Measurements from ENCODE around the gene SDSL.
A peak's percentile ranks its signal among the peaks of the same experiment; 100 is the strongest.

The SDSL gene

GRCh38 chr12:113452458-113452857 lies 30.3 kb downstream of the SDSL start:
- no peak for ATAC-seq

DNA sequence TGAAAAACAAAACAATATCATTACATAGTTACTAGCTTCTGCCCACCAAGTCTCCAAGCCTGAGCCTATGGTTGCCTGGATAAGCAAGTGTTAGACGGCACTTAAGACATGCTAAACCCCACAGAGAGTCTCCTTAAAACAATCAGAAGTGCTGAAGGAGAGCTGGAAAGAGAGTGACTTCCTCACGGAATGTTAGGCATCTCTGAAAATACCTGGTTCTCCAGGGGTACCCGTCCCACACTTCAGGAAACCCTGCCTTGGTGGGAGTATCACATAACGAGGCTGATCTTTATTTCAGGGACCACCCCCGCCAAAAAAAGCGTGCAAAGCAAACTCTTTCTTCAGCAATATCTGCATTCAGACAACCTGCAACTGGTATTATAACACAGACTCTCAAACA lies 31.1 kb downstream of the SDSL start:
- ATAC-seq, result no peak

GRCh38 chr12:113456199-113456598 lies 34.0 kb downstream of the SDSL start:
- ATAC-seq, result no peak

GRCh38 chr12:113456761-113457160 lies 34.6 kb downstream of the SDSL start:
- no peak for ATAC-seq

- no peak for ATAC-seq
These were observed 35.0 kb downstream of the SDSL start for GRCh38 chr12:113457185-113457584.

- ATAC-seq, result no peak
These were observed 35.5 kb downstream of the SDSL start for GRCh38 chr12:113457710-113458109.

- ATAC-seq, result no peak
These were observed 37.8 kb downstream of the SDSL start for GRCh38 chr12:113459981-113460380.

DNA sequence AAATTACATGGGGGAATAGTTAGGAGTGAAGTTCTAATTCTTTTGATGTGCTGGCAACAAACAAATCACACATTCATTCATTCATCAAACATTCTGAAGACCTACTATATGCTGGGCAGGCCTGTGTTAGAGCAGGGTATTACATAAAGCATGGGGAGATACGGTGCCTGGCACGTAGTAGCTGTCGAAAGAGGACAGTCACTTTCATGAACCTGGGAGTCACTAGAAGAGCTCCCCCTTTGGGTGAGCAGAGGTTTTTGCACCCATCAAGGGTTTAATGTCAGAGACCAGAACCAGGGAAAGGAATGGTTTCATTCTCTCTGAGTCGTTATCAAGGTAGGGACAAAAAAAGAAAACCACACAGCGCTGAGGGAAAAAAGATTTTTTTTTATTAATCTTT lies 39.5 kb downstream of the SDSL start:
- no peak for ATAC-seq

GRCh38 chr12:113462117-113462774 lies 40.1 kb downstream of the SDSL start:
- peak; percentile 62 to 73 for ATAC-seq

DNA sequence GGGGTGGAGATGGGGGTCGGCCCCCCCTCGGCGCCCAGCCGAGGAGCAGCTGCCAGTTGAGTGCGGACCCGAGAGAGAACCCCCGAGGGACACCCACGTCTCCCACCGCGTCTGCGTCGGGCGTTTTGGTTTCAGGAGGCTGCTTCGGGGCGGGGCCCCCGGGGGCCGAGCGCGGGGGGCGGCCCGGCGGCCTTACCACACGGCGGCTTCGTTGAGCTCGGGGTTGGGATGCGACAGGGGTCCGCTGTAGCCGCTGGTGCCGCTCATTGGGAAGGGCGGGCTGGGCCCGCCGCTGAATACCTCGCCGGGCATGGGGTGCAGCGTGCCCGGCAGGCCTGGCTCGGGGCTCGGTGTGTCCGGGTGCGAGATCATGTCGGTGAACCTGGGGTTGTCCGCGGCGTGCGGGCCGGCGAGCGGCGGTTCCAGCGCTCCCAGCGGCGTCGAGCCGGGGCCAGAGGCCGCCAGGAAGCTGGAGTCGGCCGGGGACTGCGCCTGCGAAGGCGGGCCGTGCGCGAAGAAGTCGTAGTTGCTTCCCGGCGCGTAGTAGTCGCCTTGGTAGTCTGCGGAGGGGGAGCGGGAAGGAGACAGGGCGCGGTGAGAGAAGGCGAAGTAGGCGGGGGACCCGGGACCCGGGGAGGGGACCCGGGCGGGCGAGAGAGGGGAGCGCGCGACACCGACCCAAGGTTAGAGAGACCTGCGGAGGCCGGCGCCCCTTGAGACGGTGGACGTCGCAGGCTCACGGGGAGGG lies 41.0 kb downstream of the SDSL start:
- ATAC-seq, result no peak

DNA sequence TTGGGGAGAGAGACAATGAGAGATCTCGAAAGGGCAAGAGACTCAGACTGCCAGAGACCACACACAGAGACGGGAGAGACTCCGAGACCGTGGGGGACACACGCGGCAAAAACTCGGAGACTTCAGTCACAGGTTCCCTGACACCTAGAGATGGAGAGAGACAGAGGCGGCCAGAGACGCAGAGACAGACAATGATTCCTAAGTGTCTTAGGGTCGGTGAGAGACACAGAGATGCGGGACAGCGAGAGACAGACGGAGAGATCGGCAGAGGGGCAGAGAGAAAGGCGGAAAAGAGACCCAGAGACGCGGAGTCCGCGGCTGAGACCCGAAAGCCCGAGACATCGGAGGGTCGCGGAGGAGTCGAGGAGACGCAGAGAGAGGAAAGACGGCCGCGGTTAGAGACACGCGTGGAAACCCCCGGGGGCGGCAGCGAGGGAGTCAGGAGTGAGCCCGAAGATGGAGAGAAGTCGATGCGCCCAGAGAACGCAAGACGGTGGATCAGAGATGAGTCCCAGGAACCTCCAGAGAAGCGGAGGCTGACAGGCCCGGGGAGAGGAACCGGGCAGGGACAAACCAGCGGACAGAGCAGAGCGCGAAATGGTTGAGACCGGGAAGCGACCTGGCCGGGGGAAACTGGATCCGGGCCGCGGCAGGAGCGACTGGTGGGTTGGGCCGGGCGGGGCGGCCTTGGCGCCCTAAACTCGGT lies 41.7 kb downstream of the SDSL start:
- ATAC-seq, result no peak

- no peak for ATAC-seq
These were observed 42.2 kb downstream of the SDSL start for GRCh38 chr12:113464452-113464775.

GRCh38 chr12:113464852-113465719 lies 42.9 kb downstream of the SDSL start:
- no peak for ATAC-seq

DNA sequence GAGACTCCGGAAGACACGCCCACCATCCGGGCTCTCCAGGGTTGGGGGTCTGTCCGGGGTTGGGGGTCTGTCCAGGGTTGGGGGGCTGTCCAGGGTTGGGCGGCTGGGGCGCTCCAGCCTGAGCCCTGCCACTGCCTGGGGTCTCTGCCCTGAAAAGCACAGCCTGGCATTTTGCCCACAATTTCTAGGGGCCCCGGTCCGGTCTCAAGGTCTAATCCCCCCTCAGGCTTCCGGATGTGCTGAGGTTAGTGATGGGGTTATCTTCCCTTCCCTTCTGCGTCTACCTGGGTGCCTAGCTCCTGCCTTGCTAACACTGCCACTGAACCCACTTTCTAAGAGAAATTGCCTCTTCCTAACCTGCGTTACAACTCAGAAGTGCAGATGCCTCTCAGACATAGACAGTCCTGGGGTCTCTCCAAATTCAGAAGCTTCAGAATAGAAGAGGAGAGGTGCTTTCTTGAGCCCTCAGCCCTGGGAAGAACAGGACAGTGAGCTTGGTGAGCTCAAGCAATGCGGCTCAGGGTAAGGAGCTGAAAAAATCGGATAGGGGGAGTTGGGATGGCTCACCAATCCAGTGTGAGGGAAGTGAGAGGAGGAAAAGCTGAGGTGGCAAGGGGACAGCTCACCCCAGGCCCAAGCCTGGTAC lies 43.8 kb downstream of the SDSL start:
- ATAC-seq, result no peak

DNA sequence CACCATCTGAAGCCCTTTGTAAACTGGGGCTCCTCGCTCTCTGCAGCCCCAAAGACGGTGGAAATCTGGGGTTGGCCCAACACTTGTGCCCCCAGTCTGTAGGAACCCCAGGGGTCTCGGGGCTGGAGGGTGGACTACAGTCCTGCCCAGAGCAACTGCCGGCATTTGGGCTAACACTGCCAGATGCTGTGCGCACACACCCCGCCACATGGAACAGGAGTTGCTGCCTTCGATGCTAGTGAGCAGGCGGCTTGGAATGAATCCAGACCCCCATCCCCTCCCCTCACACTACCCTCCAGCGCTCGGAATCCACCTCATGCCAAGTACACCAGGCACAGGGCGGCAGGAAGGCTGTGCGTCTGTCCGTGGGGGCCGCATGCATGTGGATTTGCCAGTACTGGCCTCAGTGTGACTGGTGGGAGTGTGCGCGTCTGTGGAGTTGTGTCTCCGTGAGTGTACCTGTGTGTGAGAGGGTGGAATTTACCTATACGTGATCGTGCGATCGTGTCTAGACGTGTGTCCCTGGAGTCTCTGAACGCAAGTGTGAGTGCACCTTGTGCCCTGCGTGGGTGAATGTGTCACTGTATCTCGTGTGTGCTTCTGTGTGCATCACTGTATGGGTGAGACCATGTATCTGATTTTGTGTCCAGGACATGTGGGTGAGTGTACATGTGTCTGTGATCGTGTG lies 44.4 kb downstream of the SDSL start:
- no peak for ATAC-seq

GRCh38 chr12:113467142-113467501 lies 44.9 kb downstream of the SDSL start:
- ATAC-seq, result no peak

DNA sequence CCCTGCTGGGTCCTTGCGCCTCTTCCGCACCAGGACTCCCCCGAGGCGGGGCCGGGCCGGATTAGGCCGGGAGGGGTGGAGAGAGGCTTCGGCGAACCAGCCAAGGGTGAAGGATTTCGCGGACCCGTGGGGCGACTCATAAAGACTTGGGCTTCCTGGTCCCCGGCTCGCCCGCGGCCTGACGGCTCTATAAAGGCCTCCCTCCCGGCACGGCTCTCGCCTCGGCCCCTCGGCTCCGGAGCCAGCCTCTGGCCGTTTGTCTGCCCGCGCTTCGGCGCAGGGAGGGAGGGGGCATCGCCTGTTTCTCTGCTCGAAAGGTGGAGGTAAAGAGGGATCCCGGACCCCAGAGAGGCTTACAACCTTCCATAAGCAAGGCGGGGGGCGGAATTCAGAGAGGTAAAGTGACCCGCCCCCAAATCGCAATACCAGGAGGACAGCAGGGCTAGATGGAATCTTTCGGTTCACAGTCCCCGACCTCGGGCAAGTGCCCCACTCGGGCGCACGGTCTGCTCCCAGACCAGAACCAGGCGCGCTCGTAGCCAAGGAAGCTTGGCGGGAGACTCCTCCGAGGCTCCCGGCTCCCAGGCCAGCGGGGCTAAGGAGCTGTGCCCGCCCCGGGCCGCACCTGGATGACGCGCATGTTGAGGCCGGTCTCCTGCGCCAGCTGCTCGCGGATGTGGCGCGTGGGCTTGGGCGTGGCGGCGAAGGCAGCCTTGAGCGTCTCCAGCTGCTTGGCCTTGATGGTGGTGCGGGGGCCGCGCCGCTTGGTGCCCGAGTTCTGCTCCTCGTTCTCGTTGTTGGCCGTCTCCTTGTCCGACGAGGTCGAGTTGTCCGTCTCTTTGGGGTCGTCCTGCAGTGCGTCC lies 45.6 kb downstream of the SDSL start:
- ATAC-seq, result no peak

DNA sequence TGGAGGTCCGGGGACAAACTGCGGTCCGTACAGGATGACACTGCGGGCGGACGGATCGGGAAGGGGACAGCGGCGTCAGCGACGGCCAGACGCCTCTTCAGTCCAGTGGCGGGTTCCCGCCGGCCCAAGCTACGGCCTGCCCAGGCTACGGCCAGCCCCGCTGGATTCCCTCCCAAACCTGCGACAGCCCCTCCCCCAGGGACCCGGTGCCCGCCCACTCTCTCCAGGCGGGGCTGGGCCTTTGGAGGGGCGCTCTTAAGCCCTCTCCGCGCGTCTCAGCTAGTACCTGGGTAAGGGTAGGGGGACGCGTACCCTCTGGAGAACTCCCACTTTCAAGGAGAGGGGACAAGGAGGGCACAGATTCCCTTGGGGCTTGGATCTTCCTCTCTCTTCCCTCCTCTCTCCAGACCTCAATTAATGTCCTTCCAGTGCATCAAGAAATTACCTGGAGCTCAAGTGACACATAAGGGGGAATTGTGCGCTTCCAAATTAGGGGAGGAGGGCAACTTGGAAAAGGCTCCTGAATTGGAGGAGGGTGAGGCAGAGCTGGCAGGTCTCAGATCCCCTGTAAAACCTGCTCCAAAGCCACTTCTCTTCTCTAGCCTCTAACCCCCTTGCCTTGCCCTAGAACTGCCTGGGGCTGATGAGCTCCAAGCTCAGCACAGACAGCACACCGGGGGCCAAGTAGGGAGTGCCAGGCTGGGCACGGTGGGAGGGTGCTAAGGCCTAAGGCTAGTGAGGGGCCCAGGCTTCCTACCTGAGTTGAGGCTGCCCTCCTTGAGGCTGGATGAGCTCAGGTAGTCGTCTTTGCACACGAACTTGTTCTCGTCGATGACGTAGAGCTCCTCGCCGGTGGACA lies 46.4 kb downstream of the SDSL start:
- ATAC-seq, result no peak

DNA sequence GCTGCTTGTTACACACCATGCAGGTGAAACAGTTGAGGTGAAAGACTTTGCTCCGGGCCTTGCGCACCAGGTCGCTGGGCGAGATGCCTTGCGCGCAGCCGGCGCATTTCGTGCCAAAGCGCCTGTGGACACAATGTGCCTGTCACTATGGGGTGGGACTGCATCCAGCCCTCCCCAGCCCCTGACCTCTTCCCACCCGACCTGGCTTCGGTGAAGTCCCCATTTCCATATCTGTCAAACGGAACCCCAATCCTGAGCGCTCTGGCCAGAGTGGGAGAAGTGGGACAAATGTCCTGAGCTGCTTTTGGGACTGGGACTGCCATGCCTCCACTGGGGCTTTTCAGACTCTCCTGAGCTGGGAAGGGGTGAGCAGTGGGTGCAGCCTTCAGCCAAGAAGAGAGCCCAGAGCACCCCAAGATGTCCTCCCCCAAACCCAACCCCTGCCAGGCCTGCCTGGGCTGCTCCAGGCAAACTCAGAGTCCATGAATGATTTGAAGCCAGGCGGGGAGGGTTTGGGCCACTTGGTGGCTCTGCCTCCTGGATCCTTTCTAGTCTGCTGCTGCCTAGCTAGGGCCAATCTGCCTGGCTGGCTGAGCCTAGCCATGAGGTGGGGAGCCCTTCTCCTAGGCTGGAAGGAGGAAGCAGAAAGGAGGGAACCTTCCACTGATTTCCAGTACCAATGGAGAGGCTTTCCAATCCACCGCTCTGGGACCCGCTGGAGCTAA lies 47.2 kb downstream of the SDSL start:
- ATAC-seq, result no peak

Data from activated CD4-positive, CD25-positive, alpha-beta regulatory T cell treated with anti-CD3 and anti-CD28 coated beads, Interleukin-2, amount 50 U/mL, for 24 hours (primary cell).